Astrocyte of the spinal cord (primary cell): ENCODE results near the gene UNKL.
A peak's percentile ranks its signal among the peaks of the same experiment; 100 is the strongest.

Experiments used
- DNase-seq: peaks from one replicate; pipeline ENCODE4 v3.0.0; 2011; ENCODE audit warnings: low read depth, low spot score
- H3K4me3 ChIP-seq: 2 replicates; pipeline ENCODE4 v1.5.1; 2011; ENCODE audit warnings: low read depth, mild to moderate bottlenecking, low read length, moderate library complexity
- in situ Hi-C: cut with HindIII; loops from 2 replicates; pipeline ENCODE4 v1.10.0; 2017; ENCODE audit warnings: low sequenced_read_pairs
- TF ChIP-seq, protein P1 (sequence below): IDR thresholded peaks from 2 replicates; pipeline ENCODE4 v1.5.1; 2012; ENCODE audit warnings: low read depth, mild to moderate bottlenecking, low read length, inconsistent platforms

Gene UNKL

DNA sequence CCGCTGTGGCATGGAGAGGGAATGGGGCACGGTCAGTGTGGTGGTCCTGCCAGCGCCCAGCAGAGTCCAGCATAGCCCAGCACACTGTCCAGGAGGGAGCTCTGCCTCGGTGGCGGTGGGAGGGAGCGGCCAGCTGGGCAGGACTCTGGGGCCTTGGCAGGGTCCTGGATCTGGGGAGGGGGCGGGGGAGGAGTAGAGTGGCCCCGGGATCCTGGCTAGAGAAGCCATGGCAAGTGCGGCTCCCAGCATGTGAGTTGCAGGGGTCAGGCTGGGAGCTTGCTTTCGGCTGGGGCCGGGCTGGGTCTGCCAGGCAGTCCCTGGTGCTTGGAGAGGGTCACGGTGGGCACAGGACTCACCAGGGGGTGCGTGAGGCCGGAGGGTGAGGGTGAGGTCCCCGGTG lies 58.9 kb downstream of the UNKL start:
- H3K4me3 ChIP-seq: no peak overlapping the region
- no peak for DNase-seq
- in situ Hi-C loops: no loop called here
- TF ChIP-seq, protein P1, sequence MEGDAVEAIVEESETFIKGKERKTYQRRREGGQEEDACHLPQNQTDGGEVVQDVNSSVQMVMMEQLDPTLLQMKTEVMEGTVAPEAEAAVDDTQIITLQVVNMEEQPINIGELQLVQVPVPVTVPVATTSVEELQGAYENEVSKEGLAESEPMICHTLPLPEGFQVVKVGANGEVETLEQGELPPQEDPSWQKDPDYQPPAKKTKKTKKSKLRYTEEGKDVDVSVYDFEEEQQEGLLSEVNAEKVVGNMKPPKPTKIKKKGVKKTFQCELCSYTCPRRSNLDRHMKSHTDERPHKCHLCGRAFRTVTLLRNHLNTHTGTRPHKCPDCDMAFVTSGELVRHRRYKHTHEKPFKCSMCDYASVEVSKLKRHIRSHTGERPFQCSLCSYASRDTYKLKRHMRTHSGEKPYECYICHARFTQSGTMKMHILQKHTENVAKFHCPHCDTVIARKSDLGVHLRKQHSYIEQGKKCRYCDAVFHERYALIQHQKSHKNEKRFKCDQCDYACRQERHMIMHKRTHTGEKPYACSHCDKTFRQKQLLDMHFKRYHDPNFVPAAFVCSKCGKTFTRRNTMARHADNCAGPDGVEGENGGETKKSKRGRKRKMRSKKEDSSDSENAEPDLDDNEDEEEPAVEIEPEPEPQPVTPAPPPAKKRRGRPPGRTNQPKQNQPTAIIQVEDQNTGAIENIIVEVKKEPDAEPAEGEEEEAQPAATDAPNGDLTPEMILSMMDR: no peak

DNA sequence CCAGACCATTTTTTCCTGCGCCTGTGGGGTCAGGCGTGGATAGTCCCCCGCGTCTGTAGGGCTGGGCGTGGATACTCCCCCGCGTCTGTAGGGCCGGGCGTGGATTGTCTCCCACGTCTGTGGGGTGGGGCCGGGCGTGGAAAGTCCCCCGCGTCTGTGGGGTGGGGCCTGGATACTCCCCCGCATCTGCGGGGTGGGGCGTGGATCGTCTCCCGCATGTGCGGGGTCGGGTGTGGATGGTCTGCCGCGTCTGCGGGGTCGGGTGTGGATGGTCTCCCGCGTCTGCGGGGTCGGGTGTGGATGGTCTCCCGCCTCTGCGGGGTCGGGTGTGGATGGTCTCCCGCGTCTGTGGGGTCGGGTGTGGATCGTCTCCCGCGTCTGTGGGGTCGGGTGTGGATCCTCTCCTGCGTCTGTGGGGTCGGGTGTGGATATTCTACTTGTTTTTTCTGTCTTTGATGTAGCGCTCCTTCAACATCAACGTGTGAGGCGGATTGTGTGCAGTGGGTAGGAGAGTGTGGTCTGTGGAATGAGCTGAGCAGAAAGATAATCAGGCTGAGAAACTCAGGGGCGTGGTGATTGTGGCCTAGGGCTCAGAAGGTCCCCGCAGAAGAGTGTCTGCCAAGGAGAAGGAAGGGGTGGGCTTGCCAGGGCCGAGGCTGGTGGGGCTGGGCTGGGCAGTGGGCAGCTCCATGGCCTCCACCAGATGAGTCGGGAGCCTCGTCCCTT lies 59.5 kb downstream of the UNKL start:
- in situ Hi-C loops: no loop called here

DNA sequence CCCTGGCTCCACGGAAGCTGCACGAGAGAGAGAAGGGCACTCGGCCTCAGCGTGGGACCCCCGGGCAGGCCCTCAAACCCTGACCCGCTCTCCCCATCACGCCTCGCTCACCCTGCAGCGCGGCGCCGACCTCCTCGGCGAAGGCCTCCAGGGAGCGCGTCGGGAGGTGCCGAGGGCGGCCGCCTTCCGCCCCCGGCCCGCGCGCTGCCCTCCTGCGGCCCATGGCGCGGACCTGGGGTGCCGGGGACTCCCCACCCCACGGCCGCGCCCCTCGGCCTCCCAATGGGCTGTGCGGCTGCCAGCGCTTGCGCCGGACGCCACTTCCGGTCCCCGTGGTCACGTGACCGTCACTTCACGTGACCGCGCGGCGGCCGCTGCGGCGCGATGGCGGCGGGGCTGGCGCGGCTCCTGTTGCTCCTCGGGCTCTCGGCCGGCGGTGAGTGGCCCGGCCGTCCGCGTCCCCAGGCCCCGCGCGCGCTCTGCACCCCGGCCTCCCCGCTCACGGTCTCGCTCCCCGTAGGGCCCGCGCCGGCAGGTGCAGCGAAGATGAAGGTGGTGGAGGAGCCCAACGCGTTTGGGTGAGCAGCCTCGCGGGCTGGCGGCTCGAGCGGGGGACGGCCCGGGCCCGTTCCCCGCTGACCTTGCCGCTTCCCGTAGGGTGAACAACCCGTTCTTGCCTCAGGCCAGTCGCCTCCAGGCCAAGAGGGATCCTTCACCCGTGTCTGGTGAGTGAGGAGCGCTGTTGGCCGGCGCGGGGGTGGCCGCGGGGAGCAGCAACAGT lies 62.7 kb downstream of the UNKL start, which contains the start of the genes GNPTG and TSR3:
Gene GNPTG, plus strand, starts transcription at position 350 of the 781 bp plus-strand sequence. Its CDS starts 35 bp downstream, at position 385.
Gene TSR3, minus strand, starts transcription at position 297 of the 781 bp plus-strand sequence. Its CDS starts 74 bp downstream, at position 223.
- in situ Hi-C loops: no loop called here
- TF ChIP-seq, protein P1: no peak
- peak; percentile 82 for DNase-seq
- H3K4me3 ChIP-seq: peak within 1 kb of the TSS; percentile 81

More for the DNA sequence above, 59.5 kb downstream of the UNKL start:
- TF ChIP-seq, protein P1: no peak
- no peak overlapping the region for H3K4me3 ChIP-seq
- DNase-seq: no peak

DNA sequence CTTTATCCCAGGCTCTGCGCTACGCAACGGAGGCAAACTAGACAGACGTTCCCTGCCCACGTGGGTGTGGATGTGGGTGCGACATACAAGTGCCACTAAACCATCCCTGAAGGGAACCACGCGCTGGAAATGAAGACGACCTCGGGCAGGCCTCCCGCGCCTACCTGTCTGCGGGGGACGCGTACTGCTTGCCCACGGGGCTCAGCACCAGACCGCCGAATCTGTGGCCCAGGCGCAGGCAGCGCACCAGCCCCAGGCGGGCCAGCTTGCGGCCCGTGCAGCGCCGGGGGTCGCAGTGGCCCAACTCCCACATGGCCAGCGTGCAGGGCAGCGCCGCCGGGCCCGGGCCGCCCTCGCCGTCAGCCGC lies 63.3 kb downstream of the UNKL start:
- TF ChIP-seq, protein P1: no peak
- in situ Hi-C loops: no loop called here
- peak overlapping the region; percentile 81 for H3K4me3 ChIP-seq
- DNase-seq: no peak

DNA sequence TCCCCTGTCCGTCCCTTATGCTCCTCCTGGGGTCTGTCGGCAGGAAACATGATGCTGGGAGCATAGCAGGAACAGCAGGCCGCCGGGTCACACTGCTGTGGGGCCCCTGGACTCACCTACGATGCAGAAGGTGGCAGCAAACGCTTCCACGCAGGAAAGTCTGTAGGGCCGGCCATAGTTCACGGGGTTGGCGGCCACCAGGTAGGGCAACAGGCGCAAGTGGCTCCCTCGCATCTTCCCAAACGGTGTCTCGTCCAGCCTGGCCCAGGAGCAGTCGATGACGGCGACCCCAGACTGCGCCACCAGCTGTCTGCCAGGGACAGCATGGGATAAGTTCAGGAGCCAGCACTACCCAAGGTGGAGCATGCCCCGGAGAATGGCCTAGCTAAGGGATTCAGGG lies 63.8 kb downstream of the UNKL start:
- TF ChIP-seq, protein P1: no peak
- peak overlapping the region; percentile 81 for H3K4me3 ChIP-seq
- in situ Hi-C loops: no loop called here
- DNase-seq: no peak

DNA sequence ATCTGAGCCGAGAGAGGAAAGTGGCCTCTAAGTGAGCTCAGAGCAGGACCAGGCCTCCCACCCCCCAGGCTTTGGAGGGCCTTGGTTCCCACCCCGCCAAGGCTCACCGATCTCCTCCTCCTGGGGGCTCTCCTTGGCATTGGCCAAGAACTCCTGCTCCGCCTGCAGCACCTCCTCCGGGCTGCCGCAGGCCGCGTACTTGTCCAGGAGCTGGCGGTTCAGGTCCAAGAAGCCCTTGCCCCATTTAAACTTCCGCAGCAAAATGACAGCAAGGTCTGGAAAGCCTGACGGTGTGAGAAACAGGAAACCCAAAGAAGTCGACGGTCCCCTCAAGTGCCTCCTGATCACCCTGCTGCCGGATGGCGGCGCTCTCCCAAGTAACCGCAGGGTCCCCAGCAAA lies 64.6 kb downstream of the UNKL start:
- TF ChIP-seq, protein P1: no peak
- in situ Hi-C loops: no loop called here
- no peak overlapping the region for H3K4me3 ChIP-seq
- no peak for DNase-seq
